Psoas muscle (tissue), 8 donors: ENCODE measurements around the gene RPS6KC1. TPM values are rescaled to one million over a fixed set of nuclear protein-coding genes. Genes with fewer than 3 reads are reported as not detected.

Source experiments
- ATAC-seq, 4 donors: fragments of 200-7000 bp; cut with Tn5 transposase; one replicate each; pipeline ENCODE4 v1.9.1; 2020; ENCODE audit warnings: moderate library complexity in 3 of 4, mild to moderate bottlenecking in 2 of 4
- DNase-seq, 2 donors: peaks; one replicate each; pipeline ENCODE4 v3.0.0-alpha.2; 2020
- H3K27ac ChIP-seq: fragments of 200-600 bp; one replicate; pipeline ENCODE4 v1.8.0; 2022
- H3K27me3 ChIP-seq, 3 donors: fragments of 200-600 bp in 1 of 3; one replicate each; pipeline versions ENCODE4 v1.6.1 to v1.8.0; 2013 to 2022; ENCODE audit warnings: low read length in 2 of 3, mild to moderate bottlenecking in 2 of 3, moderate library complexity in 1 of 3; ENCODE audit not compliant: insufficient read depth in 3 of 3
- H3K36me3 ChIP-seq, 2 donors: fragments of 200-600 bp in 1 of 2; one replicate each; pipeline versions ENCODE4 v1.6.1 to v1.8.0; 2013 to 2022; ENCODE audit warnings: low read depth in 1 of 2, mild to moderate bottlenecking in 1 of 2, moderate library complexity in 1 of 2; ENCODE audit not compliant: insufficient read depth in 1 of 2
- H3K4me1 ChIP-seq: fragments of 200-600 bp; one replicate; pipeline ENCODE4 v1.8.0; 2022
- H3K4me3 ChIP-seq: fragments of 200-600 bp; one replicate; pipeline ENCODE4 v1.8.0; 2022; ENCODE audit warnings: mild to moderate bottlenecking
- H3K9me3 ChIP-seq: fragments of 200-600 bp; one replicate; pipeline ENCODE4 v1.8.0; 2022
- WGBS, 3 donors: extraction: QIAGEN DNeasy Blood & Tissue Kit; methylation state at CpG; one replicate each; pipeline versions ENCODE4 v1.1.6 to v1.1.7; 2013; 5-methylcytosine and 5-hydroxymethylcytosine counted together
- intact Hi-C, 2 donors: fragments of 100-400 bp; cut with DNase I; formaldehyde crosslinking; loops; one replicate each; pipeline versions ENCODE4 v1.11.0 to v1.14.2; 2022
- polyA plus RNA-seq, 3 donors: library from polyadenylated mRNA; stranded (reverse); fragments of 200-250 nt; gene quantifications; one replicate each; pipeline ENCODE4 v1.2.3, GENCODE V29; 2013
- total RNA-seq, 4 donors: library from RNA; stranded (reverse); fragmentation: NEBNext Ultra II Directional in 2 of 4; extraction: Animal tissue kit (Norgen Biotek cat#: 25700) in 2 of 4; gene quantifications; one replicate each; pipeline versions ENCODE4 v1.2.1 to v1.2.4, GENCODE V29; 2021 to 2023
- TF ChIP-seq, protein P1 (sequence below): fragments of 200-600 bp; IDR thresholded peaks from one replicate; pipeline ENCODE4 v1.8.0; 2022; ENCODE audit warnings: antibody characterized with exemption
- donor health status: healthy with polysubstance abuse.
- donor health status: DM: no; HTN: no; CAD: no; lungs with moderate emphysema.
- donor health status: Bipolar disorder and iron deficiency.
- donor health status: healthy.
- donor health status: DM: yes; HTN: yes; CAD: no.
- donor health status: DM: no; HTN: no; CAD: no.
- donor health status: DM: no; HTN: no; CAD: no.
- donor health status: DM: yes; HTN: yes; CAD: no.

The RPS6KC1 gene
- total and polyA plus RNA-seq, 7 donors, result 8.0 to 19.8 (median 14.0) TPM

DNA sequence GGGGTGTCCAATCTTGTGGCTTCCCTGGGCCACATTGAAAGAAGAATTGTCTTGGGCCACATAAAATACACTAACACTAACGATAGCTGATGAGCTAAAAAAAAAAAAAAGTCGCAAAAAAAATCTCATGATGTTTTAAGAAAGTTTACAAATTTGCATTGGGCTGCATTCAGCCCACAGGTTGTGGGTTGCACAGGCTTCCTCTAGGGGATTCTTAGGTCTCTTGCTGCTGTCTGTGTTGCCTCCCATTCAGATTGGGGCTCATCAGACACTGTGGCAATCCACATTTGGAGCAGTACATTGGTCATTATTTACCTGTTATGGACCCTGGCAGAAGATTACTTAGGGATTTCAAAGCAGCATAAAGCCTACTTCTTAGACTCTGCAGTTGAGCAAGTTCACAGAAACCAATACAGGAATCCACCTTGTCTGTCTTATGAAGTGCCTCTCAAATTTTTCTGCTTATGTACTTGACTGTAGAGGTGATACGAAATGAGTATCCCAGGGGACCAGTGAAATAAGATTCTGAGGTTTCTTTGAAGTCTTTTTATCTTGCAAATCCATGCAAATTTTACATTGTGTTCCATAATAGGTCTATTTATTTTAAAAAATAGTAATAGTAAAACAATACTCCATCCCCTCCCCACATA, 205.5 kb downstream of the RPS6KC1 start:
- Histone ChIP-seq H3K4me3 (no peak overlapping the region), H3K27ac (no peak overlapping the region), H3K27me3 (no peaks in the 10 kb centered on the region), H3K36me3 (peaks cover 0 to 3% of the 10 kb centered on the region in 2 donors), H3K4me1 (no peaks in the 10 kb centered on the region), H3K9me3 (no peaks in the 10 kb centered on the region)
- no peak for DNase-seq
- intact Hi-C loops, result no loop called here
- TF ChIP-seq, protein P1, sequence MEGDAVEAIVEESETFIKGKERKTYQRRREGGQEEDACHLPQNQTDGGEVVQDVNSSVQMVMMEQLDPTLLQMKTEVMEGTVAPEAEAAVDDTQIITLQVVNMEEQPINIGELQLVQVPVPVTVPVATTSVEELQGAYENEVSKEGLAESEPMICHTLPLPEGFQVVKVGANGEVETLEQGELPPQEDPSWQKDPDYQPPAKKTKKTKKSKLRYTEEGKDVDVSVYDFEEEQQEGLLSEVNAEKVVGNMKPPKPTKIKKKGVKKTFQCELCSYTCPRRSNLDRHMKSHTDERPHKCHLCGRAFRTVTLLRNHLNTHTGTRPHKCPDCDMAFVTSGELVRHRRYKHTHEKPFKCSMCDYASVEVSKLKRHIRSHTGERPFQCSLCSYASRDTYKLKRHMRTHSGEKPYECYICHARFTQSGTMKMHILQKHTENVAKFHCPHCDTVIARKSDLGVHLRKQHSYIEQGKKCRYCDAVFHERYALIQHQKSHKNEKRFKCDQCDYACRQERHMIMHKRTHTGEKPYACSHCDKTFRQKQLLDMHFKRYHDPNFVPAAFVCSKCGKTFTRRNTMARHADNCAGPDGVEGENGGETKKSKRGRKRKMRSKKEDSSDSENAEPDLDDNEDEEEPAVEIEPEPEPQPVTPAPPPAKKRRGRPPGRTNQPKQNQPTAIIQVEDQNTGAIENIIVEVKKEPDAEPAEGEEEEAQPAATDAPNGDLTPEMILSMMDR, result no peak
- 94 to 98% (median 95%) methylated on average over 3 of the region's 3 CpGs for WGBS, 3 donors
- no peak for ATAC-seq

DNA sequence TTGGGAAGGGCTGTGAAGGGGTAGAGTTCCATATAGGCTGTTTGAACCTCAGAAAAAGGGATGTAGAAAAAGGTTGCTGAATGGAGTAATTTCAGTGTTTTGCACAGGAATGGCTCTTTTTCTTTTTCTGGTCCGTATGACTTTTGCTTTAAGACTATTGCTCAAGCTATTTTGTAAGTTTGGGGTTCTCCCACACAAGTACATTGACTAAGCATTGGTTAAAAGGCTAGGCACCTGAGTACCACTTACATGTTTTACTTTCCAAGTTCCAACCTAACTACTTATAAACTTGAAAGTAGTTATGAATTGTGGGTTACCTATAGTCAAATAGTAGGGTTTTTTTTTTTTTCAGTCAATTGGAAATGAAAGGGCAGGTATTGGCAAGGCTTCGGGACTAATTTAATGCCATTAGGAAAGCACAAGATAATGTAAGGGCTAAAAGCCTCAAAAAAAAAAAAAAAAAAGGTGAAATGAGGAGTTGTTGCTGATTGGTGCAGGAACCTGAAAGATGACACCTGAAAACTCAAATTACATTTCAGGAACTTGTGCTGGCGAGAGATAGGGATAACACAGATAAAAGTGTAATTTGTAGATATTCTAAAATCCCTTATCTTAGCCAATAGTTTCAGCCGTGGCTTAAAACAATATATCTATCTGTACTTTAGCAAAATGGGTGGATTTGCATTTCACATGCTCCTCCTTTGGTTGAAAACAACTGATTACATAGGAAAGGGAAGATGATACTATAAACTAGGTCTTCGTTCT, 209.5 kb downstream of the RPS6KC1 start:
- no peak overlapping the region for H3K4me3 ChIP-seq
- H3K27me3 ChIP-seq, result no peaks in the 10 kb centered on the region
- no peak overlapping the region for H3K27ac ChIP-seq
- TF ChIP-seq, protein P1, result no peak
- intact Hi-C loops, result no loop called here
- 66 to 86% (median 77%) methylated on average over 5 of the region's 5 CpGs for WGBS, 3 donors
- H3K36me3 ChIP-seq, result peaks cover 4 to 15% of the 10 kb centered on the region in 2 donors
- ATAC-seq (no peak), DNase-seq (no peak)
- no peaks in the 10 kb centered on the region for H3K9me3 ChIP-seq
- no peaks in the 10 kb centered on the region for H3K4me1 ChIP-seq

DNA sequence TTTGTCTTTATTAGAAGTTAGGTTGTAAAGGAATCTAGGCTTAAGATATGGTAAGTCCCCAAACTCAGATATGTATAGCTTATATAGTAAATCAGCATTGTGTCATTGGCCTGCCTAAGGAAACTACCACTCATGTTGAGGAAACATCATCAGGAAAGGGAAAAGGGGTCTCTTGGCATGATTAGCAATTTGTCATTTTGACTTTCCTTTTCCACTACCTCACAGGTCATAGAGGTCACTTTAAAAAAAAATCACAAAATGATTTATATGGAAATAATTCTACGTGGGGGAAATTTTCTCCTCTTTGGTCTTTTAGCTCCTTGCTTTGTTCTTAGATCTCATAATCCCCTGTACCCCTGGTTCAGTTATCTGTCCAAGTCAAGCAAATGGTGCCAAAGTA, 213.5 kb downstream of the RPS6KC1 start:
- no peaks in the 10 kb centered on the region for H3K27me3 ChIP-seq

DNA sequence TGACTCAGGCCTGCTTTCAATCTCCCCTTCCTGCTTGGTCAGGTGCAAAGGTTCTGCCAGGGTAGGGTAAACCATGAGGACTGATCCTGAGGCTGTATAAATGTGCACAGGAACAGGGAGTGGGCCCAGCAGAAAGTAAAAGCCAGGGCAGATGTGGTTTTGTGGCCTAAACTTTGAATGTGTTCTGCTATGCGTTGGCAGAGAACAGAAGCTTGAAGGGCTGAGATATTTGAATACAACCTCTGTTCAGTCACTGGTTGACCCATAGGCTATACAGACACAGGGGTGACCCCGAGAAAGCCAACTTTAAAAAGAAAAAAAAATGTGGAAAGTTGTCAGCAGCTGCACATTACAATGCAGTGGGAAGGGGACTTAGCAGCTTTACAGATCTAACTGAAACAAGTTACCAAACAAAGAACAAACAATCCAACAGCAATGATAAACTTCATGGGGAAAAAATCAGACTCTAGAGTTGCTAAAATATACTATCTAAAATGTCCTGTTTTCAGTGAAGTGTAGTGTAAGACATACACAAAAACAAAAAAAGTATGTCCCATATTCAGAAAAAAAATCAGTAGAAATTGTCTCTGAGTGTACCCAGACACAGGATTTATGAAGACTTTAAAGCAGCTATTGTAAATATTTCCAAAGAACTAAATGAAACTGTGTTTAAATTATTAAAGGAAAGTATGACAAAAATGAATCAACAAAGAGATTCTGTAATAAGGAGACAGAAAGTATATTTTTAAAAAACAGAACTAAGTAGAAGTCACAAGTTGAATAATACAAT, 216.1 kb downstream of the RPS6KC1 start:
- Histone ChIP-seq H3K4me3 (no peak overlapping the region), H3K4me1 (no peaks in the 10 kb centered on the region), H3K9me3 (no peaks in the 10 kb centered on the region), H3K27ac (no peak overlapping the region), H3K36me3 (peaks cover 4 to 6% of the 10 kb centered on the region in 2 donors), H3K27me3 (no peaks in the 10 kb centered on the region)
- TF ChIP-seq, protein P1, result no peak
- DNase-seq (no peak), ATAC-seq (no peak)
- intact Hi-C loops, result loop anchor here in 1 of 2 donors (5.0 kb wide), 1 partner anchor 1215 kb away; no protein-coding TSS in a partner anchor
- 95 to 100% (median 96%) methylated on average over 2 of the region's 2 CpGs for WGBS, 3 donors

More for the DNA sequence above, 213.5 kb downstream of the RPS6KC1 start:
- DNase-seq, result no peak
- no peak overlapping the region for H3K27ac ChIP-seq
- TF ChIP-seq, protein P1, result no peak
- H3K9me3 ChIP-seq, result no peaks in the 10 kb centered on the region
- 82 to 84% (median 83%) methylated on average over 1 of the region's 1 CpG for WGBS, 3 donors
- H3K4me3 ChIP-seq, result no peak overlapping the region
- intact Hi-C loops, result no loop called here
- no peaks in the 10 kb centered on the region for H3K4me1 ChIP-seq
- no peak for ATAC-seq
- peaks cover 4 to 15% of the 10 kb centered on the region in 2 donors for H3K36me3 ChIP-seq
